K562 (cell line): Measurements from ENCODE around the gene ODAD3. TPM values are rescaled to one million over a fixed set of nuclear protein-coding genes. Genes with fewer than 3 reads are reported as not detected.

Experiments used
- CEBPB ChIP-seq: fragments of 450-650 bp; IDR thresholded peaks from 2 replicates; pipeline ENCODE4 v1.6.1; 2016; ENCODE audit warnings: missing genetic modification characterization, missing compliant biosample characterization
- CREB3 ChIP-seq: fragments of 450-650 bp; conservative IDR thresholded peaks from 2 replicates; pipeline ENCODE4 v1.6.1; 2016; ENCODE audit warnings: missing genetic modification characterization, low read depth, mild to moderate bottlenecking, missing compliant biosample characterization, moderate library complexity
- HES1 ChIP-seq: fragments of 450-650 bp; IDR thresholded peaks from 2 replicates; pipeline ENCODE4 v1.6.1; 2016; ENCODE audit warnings: low read depth, mild to moderate bottlenecking, moderate library complexity
- NFYB ChIP-seq: IDR thresholded peaks from 2 replicates; pipeline ENCODE4 v1.6.1; 2011; ENCODE audit warnings: mild to moderate bottlenecking, moderate library complexity; ENCODE audit not compliant: insufficient read length; ENCODE audit errors: extremely low read depth
- REST ChIP-seq, 2 experiments: fragments of 450-650 bp; formaldehyde crosslinking in 1 of 2; IDR thresholded peaks; 2 replicates each; pipeline versions ENCODE4 v1.4.0 to v1.6.1; 2014 to 2020; ENCODE audit warnings: mild to moderate bottlenecking in 2 of 2, borderline replicate concordance in 1 of 2, low read depth in 1 of 2
- RUNX1 ChIP-seq: sonication (generic); IDR thresholded peaks from 2 replicates; pipeline ENCODE4 v1.6.1; 2016; ENCODE audit warnings: antibody characterized with exemption, low read depth
- SPI1 ChIP-seq: IDR thresholded peaks from 2 replicates; pipeline ENCODE4 v1.6.1; 2011; ENCODE audit warnings: low read depth, low read length, control low read depth, borderline replicate concordance
- TFE3 ChIP-seq: fragments of 450-650 bp; formaldehyde crosslinking; IDR thresholded peaks from 2 replicates; pipeline ENCODE4 v1.4.0; 2020; ENCODE audit warnings: mild to moderate bottlenecking, mixed read lengths
- USF2 ChIP-seq: sonication (generic); formaldehyde crosslinking; IDR thresholded peaks from 2 replicates; pipeline ENCODE4 v1.5.0; 2020; ENCODE audit warnings: missing genetic modification reagents
- ZBTB9 ChIP-seq: fragments of 450-650 bp; formaldehyde crosslinking; IDR thresholded peaks from 2 replicates; pipeline ENCODE4 v1.4.0; 2020; ENCODE audit warnings: mild to moderate bottlenecking, moderate library complexity
- ZNF395 ChIP-seq: fragments of 200-800 bp; sonication (Bioruptor generic); IDR thresholded peaks from 2 replicates; pipeline ENCODE4 v1.6.1; 2017; ENCODE audit warnings: missing genetic modification characterization, missing compliant biosample characterization
- polyA plus RNA-seq, 8 experiments: library from polyadenylated mRNA; depleted of rRNA in 4 of 8; stranded (reverse) in 5 of 8; unstranded in 3 of 8; fragments of >200 nt; fragmentation: Nextera tagmentation in 2 of 8; fragmentation: Illumina TruSeq in 1 of 8; extraction: Ambion mirVana in 2 of 8; extraction: Trizol in 1 of 8; gene quantifications; 2 replicates each; pipeline versions ENCODE4 v1.2.1 to v1.2.3, GENCODE V29; 2011 to 2014; ENCODE audit warnings: inconsistent platforms in 1 of 8, missing spikeins in 1 of 8
- total RNA-seq, 7 experiments: library from RNA; depleted of rRNA in 6 of 7; stranded (reverse); fragments of >200 nt in 6 of 7; fragmentation: Illumina TruSeq in 2 of 7; extraction: Trizol in 2 of 7; gene quantifications; 2 replicates each; pipeline versions ENCODE4 v1.2.1 to v1.2.3, GENCODE V29; 2011 to 2021; ENCODE audit warnings: low replicate concordance in 1 of 7

Gene ODAD3
- total and polyA plus RNA-seq, 9 of the 15 experiments (the other 6 are each of a cell fraction or from before 2014, with no cell fraction given) = 0.07 to 0.72 (median 0.14) TPM; not detected in 2

- TF ChIP-seq NFYB = peak; percentile 39
- peak; percentile 55; the same call in 1 of the 2 replicates for TF ChIP-seq ZNF395 (CRISPR knock-in tag)
- TF ChIP-seq CREB3 = 0 out of 2 replicates have a peak, but pooled peaks have one; percentile 51
- peak; percentile 51; the same call in 1 of the 2 replicates for TF ChIP-seq ZBTB9 (CRISPR knock-in tag)
- TF ChIP-seq RUNX1 = no peak
- no peak for TF ChIP-seq HES1
- no peak for TF ChIP-seq CEBPB (tag)
- peak; percentile 77 for TF ChIP-seq SPI1
- peak; percentile 98 for TF ChIP-seq TFE3
- TF ChIP-seq USF2 (CRISPR knock-in tag) = peak; percentile 92
- TF ChIP-seq REST (IDR thresholded peaks at IDR 0.05; ENCODE audit: borderline replicate concordance) = peak; percentile 45; the same call in 1 of the 2 replicates
- 0 out of 2 replicates have a peak, but pooled peaks have one; percentile 51 for TF ChIP-seq REST (CRISPR knock-in tag; IDR thresholded peaks at IDR 0.05; ENCODE audit: low read depth)
These were observed 57.7 kb downstream of the ODAD3 start (continued) for GRCh38 chr19:11377237-11377636.
